ENCODE measurements around the gene CEACAM1. TPM values are rescaled to one million over a fixed set of nuclear protein-coding genes. Genes with fewer than 3 reads are reported as not detected.

The CEACAM1 gene
- total RNA-seq, 1 experiment from 2014 or later = 2.4 TPM

DNA sequence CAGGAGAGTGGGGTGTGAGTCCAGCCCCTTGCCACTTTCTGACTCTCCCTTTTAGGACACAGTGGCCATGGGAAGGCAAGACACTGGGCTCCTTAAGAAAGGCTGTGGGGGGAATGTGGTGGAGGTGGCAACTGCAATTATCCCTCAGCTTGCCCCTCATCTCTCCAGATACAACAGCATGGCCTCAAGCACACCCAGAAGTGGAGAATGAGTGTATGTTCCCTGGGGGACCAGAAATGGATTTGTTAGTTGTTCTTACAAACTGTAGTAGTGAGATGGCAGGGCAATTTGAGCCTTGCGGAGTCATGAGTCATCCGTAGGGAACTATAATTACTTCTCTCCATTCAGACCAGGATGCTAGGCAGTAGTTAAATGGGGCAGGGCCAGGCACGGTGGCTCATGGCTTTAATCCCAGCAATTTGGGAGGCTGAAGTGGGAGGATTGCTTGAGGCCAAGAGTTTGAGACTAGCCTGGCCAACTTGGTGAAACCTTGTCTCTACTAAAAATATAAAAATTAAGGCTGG lies 59.9 kb downstream of the CEACAM1 start:
- H3K27ac ChIP-seq (ENCODE audit: low read length) = no peak overlapping the region
- ATAC-seq (peak; percentile 78), DNase-seq (ENCODE audit: low read depth, low spot score) (no peak)
- H3K9me3 ChIP-seq (ENCODE audit: control insufficient read depth, insufficient read depth, low read depth, low read length) = no peaks in the 10 kb centered on the region
- TF ChIP-seq, protein P1, sequence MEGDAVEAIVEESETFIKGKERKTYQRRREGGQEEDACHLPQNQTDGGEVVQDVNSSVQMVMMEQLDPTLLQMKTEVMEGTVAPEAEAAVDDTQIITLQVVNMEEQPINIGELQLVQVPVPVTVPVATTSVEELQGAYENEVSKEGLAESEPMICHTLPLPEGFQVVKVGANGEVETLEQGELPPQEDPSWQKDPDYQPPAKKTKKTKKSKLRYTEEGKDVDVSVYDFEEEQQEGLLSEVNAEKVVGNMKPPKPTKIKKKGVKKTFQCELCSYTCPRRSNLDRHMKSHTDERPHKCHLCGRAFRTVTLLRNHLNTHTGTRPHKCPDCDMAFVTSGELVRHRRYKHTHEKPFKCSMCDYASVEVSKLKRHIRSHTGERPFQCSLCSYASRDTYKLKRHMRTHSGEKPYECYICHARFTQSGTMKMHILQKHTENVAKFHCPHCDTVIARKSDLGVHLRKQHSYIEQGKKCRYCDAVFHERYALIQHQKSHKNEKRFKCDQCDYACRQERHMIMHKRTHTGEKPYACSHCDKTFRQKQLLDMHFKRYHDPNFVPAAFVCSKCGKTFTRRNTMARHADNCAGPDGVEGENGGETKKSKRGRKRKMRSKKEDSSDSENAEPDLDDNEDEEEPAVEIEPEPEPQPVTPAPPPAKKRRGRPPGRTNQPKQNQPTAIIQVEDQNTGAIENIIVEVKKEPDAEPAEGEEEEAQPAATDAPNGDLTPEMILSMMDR (IDR thresholded peaks at IDR 0.05) = no peak
- TF ChIP-seq SIN3A (IDR thresholded peaks at IDR 0.05; ENCODE audit: borderline replicate concordance, insufficient read depth, low read depth, low read length) = no peak
- no peak for TF ChIP-seq POLR2AphosphoS5 (IDR thresholded peaks at IDR 0.05; ENCODE audit: low read depth, low read length)
- no peak for TF ChIP-seq TCF7L2 (IDR thresholded peaks at IDR 0.05; ENCODE audit: low read depth, low read length)
- TF ChIP-seq, protein P2, sequence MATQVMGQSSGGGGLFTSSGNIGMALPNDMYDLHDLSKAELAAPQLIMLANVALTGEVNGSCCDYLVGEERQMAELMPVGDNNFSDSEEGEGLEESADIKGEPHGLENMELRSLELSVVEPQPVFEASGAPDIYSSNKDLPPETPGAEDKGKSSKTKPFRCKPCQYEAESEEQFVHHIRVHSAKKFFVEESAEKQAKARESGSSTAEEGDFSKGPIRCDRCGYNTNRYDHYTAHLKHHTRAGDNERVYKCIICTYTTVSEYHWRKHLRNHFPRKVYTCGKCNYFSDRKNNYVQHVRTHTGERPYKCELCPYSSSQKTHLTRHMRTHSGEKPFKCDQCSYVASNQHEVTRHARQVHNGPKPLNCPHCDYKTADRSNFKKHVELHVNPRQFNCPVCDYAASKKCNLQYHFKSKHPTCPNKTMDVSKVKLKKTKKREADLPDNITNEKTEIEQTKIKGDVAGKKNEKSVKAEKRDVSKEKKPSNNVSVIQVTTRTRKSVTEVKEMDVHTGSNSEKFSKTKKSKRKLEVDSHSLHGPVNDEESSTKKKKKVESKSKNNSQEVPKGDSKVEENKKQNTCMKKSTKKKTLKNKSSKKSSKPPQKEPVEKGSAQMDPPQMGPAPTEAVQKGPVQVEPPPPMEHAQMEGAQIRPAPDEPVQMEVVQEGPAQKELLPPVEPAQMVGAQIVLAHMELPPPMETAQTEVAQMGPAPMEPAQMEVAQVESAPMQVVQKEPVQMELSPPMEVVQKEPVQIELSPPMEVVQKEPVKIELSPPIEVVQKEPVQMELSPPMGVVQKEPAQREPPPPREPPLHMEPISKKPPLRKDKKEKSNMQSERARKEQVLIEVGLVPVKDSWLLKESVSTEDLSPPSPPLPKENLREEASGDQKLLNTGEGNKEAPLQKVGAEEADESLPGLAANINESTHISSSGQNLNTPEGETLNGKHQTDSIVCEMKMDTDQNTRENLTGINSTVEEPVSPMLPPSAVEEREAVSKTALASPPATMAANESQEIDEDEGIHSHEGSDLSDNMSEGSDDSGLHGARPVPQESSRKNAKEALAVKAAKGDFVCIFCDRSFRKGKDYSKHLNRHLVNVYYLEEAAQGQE (IDR thresholded peaks at IDR 0.05; ENCODE audit: insufficient read depth in 1 of 2, low read depth in 2 of 2, low read length in 1 of 2) = no peak
- H3K4me1 ChIP-seq (ENCODE audit: control insufficient read depth, insufficient read depth, low read length) = 0 out of 2 replicates have a peak, but pooled peaks cover 2% of the 10 kb centered on the region
- ChIA-PET POLR2A (no interaction called here), CTCF (no interaction called here)
- H3K4me3 ChIP-seq (ENCODE audit: low read depth in 2 of 2, low read length in 2 of 2) = no peak overlapping the region
- H3K27me3 ChIP-seq (ENCODE audit: control insufficient read depth, insufficient read depth, low read length) = no peaks in the 10 kb centered on the region
- BruUV-seq (replicated peaks) = no TSS peak
- in situ Hi-C loops (cut with HindIII; ENCODE audit: low pct_unique_long_range_greater_than_20kb, low sequenced_read_pairs) (no loop called here), intact Hi-C loops (cut with micrococcal nuclease; ENCODE audit: unreplicated experiment) (no loop called here)
- no peaks in the 10 kb centered on the region for H3K36me3 ChIP-seq (ENCODE audit: control insufficient read depth, insufficient read depth, low read length)

DNA sequence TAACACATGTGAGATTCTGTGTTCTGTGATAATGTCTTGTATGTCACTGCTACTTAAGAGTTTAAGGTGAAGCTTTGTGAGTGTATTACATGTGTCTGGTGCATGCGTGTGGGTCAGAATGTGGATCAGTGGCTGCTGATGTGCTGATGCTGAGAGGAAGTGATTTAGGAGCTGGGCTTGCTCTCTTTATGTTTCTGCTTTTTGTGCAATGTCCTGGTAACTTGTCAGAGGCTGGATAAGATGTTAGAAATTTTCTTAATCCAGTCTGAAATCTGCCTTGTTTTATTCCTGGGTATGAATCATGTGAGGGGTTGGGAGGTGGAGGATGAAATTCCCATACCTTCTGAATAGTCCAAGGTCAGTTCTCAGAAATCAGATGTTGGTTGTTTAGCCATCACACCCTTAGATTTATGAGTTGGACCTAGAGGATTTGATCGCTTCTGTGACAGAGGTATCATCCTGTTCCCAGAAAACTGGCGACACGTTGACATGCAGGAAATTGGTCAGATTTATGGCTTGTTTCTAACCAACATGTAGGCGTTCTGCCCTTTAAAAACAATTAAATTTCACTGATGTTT lies 61.0 kb downstream of the CEACAM1 start:
- no peak for ATAC-seq
- Histone ChIP-seq H3K4me1 (ENCODE audit: control insufficient read depth, insufficient read depth, low read length) (0 out of 2 replicates have a peak, but pooled peaks cover 2% of the 10 kb centered on the region), H3K4me3 (ENCODE audit: low read depth in 2 of 2, low read length in 2 of 2) (no peak overlapping the region), H3K36me3 (ENCODE audit: control insufficient read depth, insufficient read depth, low read length) (no peaks in the 10 kb centered on the region), H3K27me3 (ENCODE audit: control insufficient read depth, insufficient read depth, low read length) (no peaks in the 10 kb centered on the region), H3K9me3 (ENCODE audit: control insufficient read depth, insufficient read depth, low read depth, low read length) (no peaks in the 10 kb centered on the region), H3K27ac (ENCODE audit: low read length) (no peak overlapping the region)
- TF ChIP-seq TCF7L2 (IDR thresholded peaks at IDR 0.05; ENCODE audit: low read depth, low read length) = no peak
- TF ChIP-seq SIN3A (IDR thresholded peaks at IDR 0.05; ENCODE audit: borderline replicate concordance, insufficient read depth, low read depth, low read length) = no peak
- TF ChIP-seq, protein P2 (IDR thresholded peaks at IDR 0.05; ENCODE audit: insufficient read depth in 1 of 2, low read depth in 2 of 2, low read length in 1 of 2) = no peak
- no peak for TF ChIP-seq POLR2AphosphoS5 (IDR thresholded peaks at IDR 0.05; ENCODE audit: low read depth, low read length)
- TF ChIP-seq, protein P1 (IDR thresholded peaks at IDR 0.05) = no peak
- intact Hi-C loops (cut with micrococcal nuclease; ENCODE audit: unreplicated experiment) (no loop called here), in situ Hi-C loops (cut with HindIII; ENCODE audit: low pct_unique_long_range_greater_than_20kb, low sequenced_read_pairs) (no loop called here)
- POLR2A ChIA-PET = no interaction called here
- DNase-seq (ENCODE audit: low read depth, low spot score) = no peak
- BruUV-seq (replicated peaks) = no TSS peak
- CTCF ChIA-PET = no interaction called here
